Osteocyte (in vitro differentiated cells): ENCODE results near the gene XPC. TPM values are rescaled to one million over a fixed set of nuclear protein-coding genes. Genes with fewer than 3 reads are reported as not detected.
"Not testable (repeated sequence)": the region's sequence is repeated elsewhere in the genome, so short reads cannot be mapped to it uniquely, and the experiment has no call there.

Source experiments
- DNase-seq: peaks from one replicate; pipeline ENCODE4 v3.0.0; 2021; ENCODE audit warnings: mixed read lengths; ENCODE audit not compliant: unreplicated experiment; ENCODE audit errors: extremely low spot score
- H3K27ac Mint-ChIP-seq: one replicate; pipeline ENCODE4 v1.8.0; 2021; ENCODE audit warnings: mild to moderate bottlenecking, mixed read lengths; ENCODE audit not compliant: unreplicated experiment
- H3K27me3 Mint-ChIP-seq: one replicate; pipeline ENCODE4 v1.8.0; 2021; ENCODE audit warnings: mixed read lengths; ENCODE audit not compliant: unreplicated experiment
- H3K36me3 Mint-ChIP-seq: one replicate; pipeline ENCODE4 v1.8.0; 2021; ENCODE audit warnings: mixed read lengths; ENCODE audit not compliant: unreplicated experiment
- H3K4me1 Mint-ChIP-seq: one replicate; pipeline ENCODE4 v1.8.0; 2021; ENCODE audit warnings: mixed read lengths; ENCODE audit not compliant: unreplicated experiment
- H3K4me3 Mint-ChIP-seq: one replicate; pipeline ENCODE4 v1.8.0; 2021; ENCODE audit warnings: mild to moderate bottlenecking, moderate library complexity, mixed read lengths; ENCODE audit not compliant: unreplicated experiment
- H3K9me3 Mint-ChIP-seq: one replicate; pipeline ENCODE4 v1.8.0; 2021; ENCODE audit warnings: mixed read lengths; ENCODE audit not compliant: unreplicated experiment
- CTCF ChIP-seq: fragments of 200-600 bp; sonication (generic); IDR thresholded peaks from 2 replicates; pipeline ENCODE4 v1.5.0; 2021; ENCODE audit warnings: antibody characterized with exemption, mild to moderate bottlenecking, moderate library complexity
- long read RNA-seq: library from polyadenylated mRNA; unstranded; transcript quantifications from one replicate; pipeline ENCODE4 v2.0.0, GENCODE V29; 2021
- total RNA-seq: library from RNA; stranded (reverse); gene quantifications from 2 replicates; pipeline ENCODE4 v1.2.1, GENCODE V29; 2021

The XPC gene
- 39.4 and 41.5 TPM in 2 replicates for total RNA-seq
- long read RNA-seq, transcript XPC-201 (16 exons, 3,832 nt), result major isoform, 134 of 202 reads
- long read RNA-seq, partial matches to known transcripts, result 44 of 202 reads
- long read RNA-seq, other reads (novel, unspliced or antisense), result 24 of 202 reads

DNA sequence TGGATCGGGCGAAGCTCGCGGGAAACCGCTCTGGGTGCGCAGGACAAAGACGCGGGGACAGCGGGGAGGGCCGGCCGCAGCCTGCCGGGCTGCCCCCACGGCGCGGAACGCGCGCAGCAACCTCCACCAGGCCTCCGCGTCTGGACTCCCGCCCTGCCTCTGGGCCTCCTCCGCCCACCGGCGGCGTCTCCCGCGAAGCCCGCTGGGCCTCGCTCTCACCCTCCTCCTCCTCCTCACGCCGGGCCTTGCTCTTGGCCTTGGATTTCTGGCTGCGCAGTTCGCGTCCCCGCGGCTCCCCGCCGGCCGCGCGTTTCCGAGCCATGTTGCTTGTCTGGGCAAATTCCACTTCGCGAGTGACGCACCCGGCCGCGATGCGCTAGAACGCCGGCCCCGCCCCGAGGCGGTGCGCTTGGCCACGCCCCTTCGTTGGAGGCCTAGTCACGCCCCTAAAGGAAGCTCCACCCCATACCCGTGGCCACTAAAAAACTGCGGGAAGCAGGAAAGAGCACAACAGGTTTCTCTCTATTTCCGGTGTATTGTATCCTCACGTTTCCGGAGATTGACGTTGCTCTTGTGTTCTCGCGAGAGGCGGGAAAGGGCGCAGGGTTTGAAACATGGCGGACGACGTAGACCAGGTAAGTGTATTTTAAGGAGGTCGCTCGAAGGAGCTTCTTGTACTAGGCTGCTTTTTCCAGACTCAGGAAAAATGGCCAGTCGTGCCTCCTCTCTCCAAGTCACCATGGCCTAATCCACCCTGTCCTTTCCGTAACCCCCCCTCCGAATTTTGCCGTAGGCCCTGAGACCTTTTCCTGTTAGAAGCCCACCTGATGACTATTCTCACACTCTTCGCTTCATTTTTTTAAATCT is at the start of gene XPC, which contains the start of gene LSM3:
XPC (minus strand) TSS at position 355 of the 867 bp plus-strand sequence; CDS start at position 322, 33 bp downstream.
LSM3 (plus strand) TSS at position 571 of the 867 bp plus-strand sequence; CDS start at position 615, 44 bp downstream.
- no peak for TF ChIP-seq CTCF
- peak; percentile 99 for DNase-seq
- Mint-ChIP-seq H3K4me1 (peaks cover 50% of the 10 kb centered on the region), H3K4me3 (peak within 1 kb of the TSS; percentile 99), H3K36me3 (peaks cover 9% of the 10 kb centered on the region), H3K9me3 (no peaks in the 10 kb centered on the region), H3K27me3 (no peaks in the 10 kb centered on the region), H3K27ac (peak within 1 kb of the TSS; percentile 99)

DNA sequence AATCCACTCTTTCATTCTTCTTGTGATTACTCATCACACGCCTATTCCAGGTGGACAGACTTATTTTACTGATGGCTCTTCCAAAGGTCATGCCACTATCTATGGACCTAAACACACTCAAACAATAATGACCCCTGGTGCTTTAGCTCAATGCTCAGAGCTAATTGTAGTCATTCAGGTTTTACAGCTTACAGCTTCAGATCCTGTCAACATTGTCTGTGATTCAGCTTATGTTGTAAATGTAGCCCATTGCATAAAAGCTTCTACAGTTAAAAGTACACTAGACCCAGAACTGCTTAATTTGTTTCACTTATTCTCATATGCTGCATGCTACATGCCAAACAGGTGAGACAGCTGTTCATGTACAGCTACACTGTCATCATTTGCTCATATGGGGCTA is 49.5 kb upstream of the XPC start:
- Mint-ChIP-seq H3K36me3 (peaks cover 2% of the 10 kb centered on the region), H3K4me1 (peaks cover 72% of the 10 kb centered on the region)

GRCh38 chr3:14226351-14226750 is 48.0 kb upstream of the XPC start:
- not testable (repeated sequence) for DNase-seq, H3K27ac Mint-ChIP-seq, H3K4me3 Mint-ChIP-seq, H3K27me3 Mint-ChIP-seq
- Mint-ChIP-seq H3K4me1 (peaks cover 67% of the 10 kb centered on the region), H3K9me3 (peaks cover 11% of the 10 kb centered on the region), H3K36me3 (peaks cover 12% of the 10 kb centered on the region)

More for the DNA sequence above, 49.5 kb upstream of the XPC start:
- no peak overlapping the region for H3K27ac Mint-ChIP-seq
- no peaks in the 10 kb centered on the region for H3K27me3 Mint-ChIP-seq
- no peak overlapping the region for H3K4me3 Mint-ChIP-seq
- H3K9me3 Mint-ChIP-seq, result peaks cover 2% of the 10 kb centered on the region
- DNase-seq, result no peak
- TF ChIP-seq CTCF, result no peak

GRCh38 chr3:14225421-14225820 is 47.0 kb upstream of the XPC start:
- Mint-ChIP-seq H3K9me3 (peaks cover 17% of the 10 kb centered on the region), H3K36me3 (peaks cover 18% of the 10 kb centered on the region), H3K27ac (peak overlapping the region; percentile 75), H3K27me3 (no peaks in the 10 kb centered on the region), H3K4me3 (no peak overlapping the region), H3K4me1 (peaks cover 65% of the 10 kb centered on the region)
- DNase-seq, result no peak
- no peak for TF ChIP-seq CTCF

DNA sequence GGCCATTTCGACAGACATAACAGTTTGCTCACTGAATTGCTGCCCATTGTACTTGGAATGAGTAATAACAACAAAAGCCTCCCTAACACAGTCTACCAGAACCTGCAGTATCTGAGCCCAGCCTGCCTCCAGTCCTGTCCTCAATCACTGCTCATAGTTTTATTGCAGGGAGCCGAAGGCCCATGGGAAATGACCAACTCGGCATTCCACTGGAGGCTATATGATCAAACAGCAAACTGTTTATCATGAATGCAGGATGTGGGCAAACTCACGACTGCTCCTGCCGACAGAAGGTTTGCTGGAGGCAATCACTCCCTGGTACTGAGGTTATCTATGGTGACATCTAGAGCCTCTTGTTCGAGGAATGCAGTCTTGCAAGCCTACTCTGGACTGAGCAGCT is 46.5 kb upstream of the XPC start:
- H3K27me3 Mint-ChIP-seq, result no peaks in the 10 kb centered on the region
- H3K4me1 Mint-ChIP-seq, result peaks cover 61% of the 10 kb centered on the region
- no peak overlapping the region for H3K4me3 Mint-ChIP-seq
- TF ChIP-seq CTCF, result no peak
- H3K27ac Mint-ChIP-seq, result peak overlapping the region; percentile 75
- DNase-seq, result peak; percentile 56
- peaks cover 22% of the 10 kb centered on the region for H3K9me3 Mint-ChIP-seq
- H3K36me3 Mint-ChIP-seq, result peaks cover 21% of the 10 kb centered on the region
